ENCODE data around the gene RETREG2.
"Not testable (repeated sequence)": the region's sequence is repeated elsewhere in the genome, so short reads cannot be mapped to it uniquely, and the experiment has no call there.

Gene RETREG2

GRCh38 chr2:219198974-219199373 lies 20.9 kb downstream of the RETREG2 start:
- FAIRE-seq, result no peak

DNA sequence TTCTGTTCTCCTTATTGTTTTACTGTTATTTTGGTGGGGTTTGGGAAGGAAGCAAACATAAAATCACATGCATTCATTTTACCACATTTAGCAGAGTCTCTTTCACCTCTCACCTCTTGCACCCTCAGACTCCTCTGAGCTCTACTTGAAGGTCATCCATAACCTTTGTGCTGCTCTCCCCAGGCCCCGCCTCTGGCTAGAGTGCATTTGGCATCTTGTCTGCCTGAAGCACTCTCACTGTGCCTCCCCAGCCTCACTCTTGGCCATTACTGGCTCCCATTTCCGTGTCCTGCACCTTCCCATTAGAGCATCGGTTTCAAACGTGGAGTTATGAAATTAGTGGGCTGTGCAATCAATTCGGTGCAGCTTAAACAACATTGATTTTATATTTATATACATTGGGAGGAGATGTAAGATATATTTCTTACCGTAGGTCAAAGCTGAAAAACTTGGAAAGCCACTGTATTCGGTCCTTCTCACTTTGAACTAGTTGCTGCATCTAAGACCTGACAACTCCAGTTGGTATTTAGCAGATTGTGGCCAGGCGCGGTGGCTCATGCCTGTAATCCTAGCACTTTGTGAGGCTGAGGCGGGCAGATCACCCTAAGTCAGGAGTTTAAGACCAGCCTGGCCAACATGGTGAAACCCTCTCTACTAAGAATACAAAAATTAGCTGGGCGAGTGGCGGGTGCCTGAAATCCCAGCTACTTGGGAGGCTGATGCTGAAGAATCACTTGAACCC lies 21.6 kb downstream of the RETREG2 start:
- FAIRE-seq, result no peak

- FAIRE-seq, result not testable (repeated sequence)
Measured at GRCh38 chr2:219200502-219201326, 22.6 kb downstream of the RETREG2 start.

DNA sequence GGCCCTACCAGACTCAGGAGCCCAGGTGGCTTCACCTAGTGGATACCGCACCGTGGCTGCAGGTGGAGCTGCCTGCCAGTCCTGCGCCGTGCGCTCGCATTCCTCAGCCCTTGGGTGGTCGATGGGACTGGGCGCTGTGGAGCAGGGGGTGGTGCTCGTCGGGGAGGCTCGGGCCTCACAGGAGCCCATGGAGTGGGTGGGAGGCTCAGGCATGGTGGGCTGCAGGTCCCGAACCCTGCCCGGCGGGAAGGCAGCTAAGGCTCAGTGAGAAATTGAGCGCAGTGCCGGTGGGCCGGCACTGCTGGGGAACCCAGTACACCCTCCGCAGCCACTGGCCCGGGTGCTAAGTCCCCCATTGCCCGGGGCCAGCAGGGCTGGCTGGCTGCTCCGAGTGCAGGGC lies 23.3 kb downstream of the RETREG2 start:
- not testable (repeated sequence) for FAIRE-seq

DNA sequence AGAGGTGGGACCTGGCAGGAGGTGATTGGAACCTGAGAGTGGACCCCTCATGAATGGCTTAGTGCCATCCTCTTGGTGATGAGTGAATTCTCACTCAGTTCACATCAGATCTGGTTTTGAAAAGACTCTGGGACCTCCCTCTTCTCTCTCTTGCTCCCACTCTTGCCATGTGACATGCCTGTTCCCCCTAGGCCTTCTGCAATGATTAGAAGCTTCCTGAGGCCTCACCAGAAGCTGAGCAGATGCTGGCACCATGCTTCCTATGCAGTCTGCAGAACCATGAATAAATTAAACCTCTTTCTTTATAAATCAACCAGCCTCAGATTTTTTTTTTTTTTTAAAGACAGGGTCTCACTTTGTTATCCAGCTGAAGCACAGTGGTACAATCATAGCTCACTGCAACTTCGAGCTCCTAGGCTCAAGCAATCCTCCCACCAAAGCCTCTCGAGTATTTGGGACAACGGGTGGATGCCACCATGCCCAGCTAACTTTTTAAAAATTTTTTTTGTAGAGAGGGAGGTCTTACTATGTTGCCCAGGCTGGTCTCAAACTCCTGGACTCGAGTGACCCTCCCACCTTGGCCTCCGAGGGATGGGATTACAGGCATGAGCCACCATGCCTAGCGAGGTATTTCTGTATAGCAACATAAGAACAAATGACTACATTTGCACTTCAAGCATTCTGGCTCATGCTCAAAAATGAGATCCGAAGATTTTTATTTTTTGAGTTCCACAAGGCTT lies 26.5 kb downstream of the RETREG2 start:
- no peak for FAIRE-seq

GRCh38 chr2:219205165-219205538 lies 27.1 kb downstream of the RETREG2 start:
- FAIRE-seq, result no peak

DNA sequence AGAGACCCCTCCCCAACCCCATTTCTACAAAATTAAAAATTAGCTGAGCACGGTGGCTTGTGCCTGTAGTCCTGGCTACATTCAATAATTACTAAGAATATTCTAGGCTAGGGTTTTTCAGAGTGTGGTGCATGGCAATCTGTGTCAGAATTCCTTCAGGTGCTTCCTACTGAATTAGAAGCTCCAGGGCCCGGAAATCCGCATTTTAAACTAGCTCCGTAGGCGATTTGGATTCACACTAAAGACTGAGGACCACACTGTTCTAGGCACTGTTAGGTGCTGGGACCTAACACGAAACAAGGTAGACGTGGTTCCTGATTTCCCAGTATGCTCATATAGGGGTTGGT lies 27.9 kb downstream of the RETREG2 start:
- no peak for FAIRE-seq

- no peak for FAIRE-seq
Measured at GRCh38 chr2:219206328-219207133, 28.5 kb downstream of the RETREG2 start, which contains the start of gene ZFAND2B. ZFAND2B (plus strand) TSS chr2:219206782; CDS start chr2:219206988, 206 bp downstream.

DNA sequence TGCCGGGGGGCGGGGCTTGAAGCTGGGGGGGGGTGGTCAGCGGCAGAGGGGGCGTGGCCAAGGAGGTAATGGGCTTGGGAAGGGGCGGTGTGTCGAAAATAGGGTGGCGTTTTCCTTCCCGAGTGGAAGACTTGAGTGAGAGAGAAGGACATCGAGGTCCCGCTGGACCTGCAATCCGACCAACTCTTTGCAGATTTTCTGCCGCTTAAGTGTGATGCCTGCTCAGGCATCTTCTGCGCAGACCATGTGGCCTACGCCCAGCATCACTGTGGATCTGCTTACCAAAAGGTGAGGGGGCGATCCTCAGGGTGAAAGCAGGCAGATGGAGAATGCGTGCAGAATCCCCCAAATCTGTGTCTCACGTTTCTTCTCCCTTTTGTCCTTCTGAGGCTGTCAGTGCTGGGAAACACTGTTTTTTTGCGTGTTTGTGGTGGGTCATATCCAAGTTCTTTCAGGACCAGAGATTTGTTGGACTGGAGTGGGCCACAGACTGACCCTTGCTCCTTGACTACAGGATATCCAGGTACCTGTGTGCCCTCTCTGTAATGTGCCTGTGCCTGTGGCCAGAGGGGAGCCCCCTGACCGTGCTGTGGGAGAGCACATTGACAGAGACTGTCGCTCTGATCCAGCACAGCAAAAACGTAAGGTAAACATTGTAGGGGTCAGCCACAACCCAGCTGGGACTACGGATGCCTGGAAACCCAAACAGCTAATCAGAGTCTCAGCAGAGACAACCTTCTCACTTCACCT lies 29.2 kb downstream of the RETREG2 start:
- no peak for FAIRE-seq

GRCh38 chr2:219207884-219208740 lies 30.0 kb downstream of the RETREG2 start:
- FAIRE-seq, result no peak

- FAIRE-seq, result no peak
Measured at GRCh38 chr2:219209236-219210195, 31.4 kb downstream of the RETREG2 start.

- no peak for FAIRE-seq
Measured at GRCh38 chr2:219210196-219210885, 32.3 kb downstream of the RETREG2 start.

- no peak for FAIRE-seq
Measured at GRCh38 chr2:219210886-219211362, 32.8 kb downstream of the RETREG2 start.

DNA sequence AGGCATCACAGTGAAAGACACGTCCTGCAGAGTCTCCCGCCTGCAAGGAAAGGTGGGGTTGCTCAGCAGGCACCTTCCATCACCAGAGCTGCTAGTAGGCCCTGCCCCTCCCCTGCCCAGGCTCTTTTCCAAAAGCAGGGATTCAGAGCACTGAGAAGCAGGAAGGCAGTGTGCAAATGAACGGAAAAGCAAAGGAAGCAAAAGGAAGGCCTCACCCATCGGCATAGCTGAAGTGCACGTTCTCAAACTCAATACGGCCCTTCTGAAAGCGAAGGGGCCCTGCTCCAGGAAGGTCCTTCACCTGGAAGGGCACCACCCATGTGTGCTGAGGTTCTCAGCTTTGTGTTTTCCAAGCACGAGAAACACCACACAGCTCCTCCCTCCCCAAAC lies 34.9 kb downstream of the RETREG2 start:
- FAIRE-seq, result no peak

DNA sequence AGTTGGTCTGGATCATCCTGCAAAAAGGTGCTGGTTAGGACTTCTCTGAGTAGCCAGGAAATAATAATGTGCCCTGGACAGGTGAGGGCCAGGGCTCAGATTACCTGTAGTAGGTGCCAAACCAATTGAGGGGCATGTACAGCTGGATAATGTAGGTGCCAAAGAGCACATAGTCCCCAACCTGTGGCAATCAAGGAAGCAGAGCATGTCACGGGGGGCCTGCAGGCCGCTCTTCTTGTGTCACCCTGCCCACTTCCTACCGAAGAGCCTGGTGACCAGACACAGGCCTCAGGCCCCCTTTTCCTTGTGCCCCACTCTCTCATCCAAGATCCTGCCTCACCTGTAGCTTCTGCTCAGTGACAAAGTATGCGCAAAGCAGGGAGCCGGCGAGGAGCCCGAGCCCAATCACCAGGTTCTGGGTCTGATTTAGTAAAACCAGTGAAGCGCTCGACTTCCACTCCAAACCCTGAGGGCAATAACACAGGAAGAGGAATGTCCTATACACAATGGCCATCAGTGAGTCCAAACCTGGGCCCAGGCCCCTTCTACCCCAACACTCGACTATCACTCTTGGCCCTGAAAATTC lies 35.5 kb downstream of the RETREG2 start:
- no peak for FAIRE-seq

- FAIRE-seq, result no peak
Measured at GRCh38 chr2:219214141-219214540, 36.1 kb downstream of the RETREG2 start.

DNA sequence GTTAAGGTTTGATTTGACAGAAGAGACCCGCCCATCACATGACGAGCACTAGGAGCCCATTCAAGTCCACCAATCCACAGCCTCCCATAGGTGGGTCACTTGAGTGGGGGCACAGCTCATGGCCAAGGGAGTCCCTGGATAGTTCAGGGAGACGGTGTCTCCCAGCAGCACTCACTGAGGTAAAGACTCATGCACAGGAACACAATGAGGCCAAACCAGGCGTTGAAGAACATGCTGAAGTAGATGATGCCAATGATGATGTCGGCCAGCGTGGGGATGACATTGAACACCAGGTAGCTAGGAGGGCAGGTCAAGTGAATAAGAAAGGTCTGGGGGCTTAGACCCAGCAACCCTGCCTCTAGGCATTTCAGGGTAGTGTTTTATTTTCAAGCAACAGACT lies 36.7 kb downstream of the RETREG2 start:
- no peak for FAIRE-seq

DNA sequence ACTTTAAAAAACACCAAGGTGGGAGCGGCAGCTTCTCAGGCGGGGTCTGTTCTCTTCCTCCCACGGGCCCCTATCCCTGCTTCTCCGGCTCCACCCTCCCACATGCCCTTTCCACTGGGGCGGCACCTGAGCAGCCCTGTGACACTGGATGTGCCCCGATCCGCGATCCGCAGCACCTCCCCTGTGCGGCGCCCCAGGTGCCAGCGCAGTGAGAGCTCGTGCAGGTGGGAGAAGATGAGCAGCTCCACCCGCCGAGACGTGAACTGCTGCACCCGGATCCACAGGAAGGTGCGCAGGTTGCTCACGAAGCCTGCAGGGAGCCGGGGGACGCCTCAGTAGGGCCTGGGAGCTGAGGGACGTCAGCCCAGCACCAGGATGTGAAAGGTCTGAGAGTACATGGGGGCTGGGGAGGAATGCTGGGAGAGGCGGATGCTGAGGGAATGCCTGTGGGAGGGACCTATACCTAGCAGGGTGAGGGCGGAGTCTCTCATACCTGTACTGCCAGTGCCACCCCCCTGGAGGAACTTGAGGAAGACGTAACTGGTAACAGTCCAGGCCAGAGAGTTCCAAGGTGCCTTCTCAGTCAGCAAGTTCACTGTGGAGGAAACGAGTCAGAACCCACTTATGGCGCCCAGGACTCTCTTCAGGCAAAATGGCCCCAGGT lies 37.9 kb downstream of the RETREG2 start:
- FAIRE-seq, result no peak
